Vagina (tissue), 2 donors: ENCODE measurements around the gene FAM120AOS. TPM values are rescaled to one million over a fixed set of nuclear protein-coding genes. Genes with fewer than 3 reads are reported as not detected.
"Not testable (repeated sequence)": the region's sequence is repeated elsewhere in the genome, so short reads cannot be mapped to it uniquely, and the experiment has no call there.

Experiments used
- DNase-seq, 2 donors: peaks; one replicate each; pipeline ENCODE4 v3.0.0-alpha.2; 2017; ENCODE audit errors: extremely low spot score in 2 of 2
- H3K27ac ChIP-seq: fragments of 200-600 bp; sonication (generic); one replicate; pipeline ENCODE4 v1.5.1; 2019
- H3K27me3 ChIP-seq: fragments of 200-600 bp; sonication (generic); one replicate; pipeline ENCODE4 v1.5.1; 2019
- H3K36me3 ChIP-seq, 2 donors: fragments of 200-600 bp; sonication (generic); one replicate each; pipeline ENCODE4 v1.5.1; 2017 to 2019
- H3K4me1 ChIP-seq: fragments of 200-600 bp; sonication (generic); one replicate; pipeline ENCODE4 v1.5.1; 2019
- H3K4me3 ChIP-seq, 2 donors: fragments of 200-600 bp; sonication (generic); 1 replicate in 1 of 2; 2 replicates in 1 of 2; pipeline ENCODE4 v1.5.1; 2016 to 2019
- H3K9me3 ChIP-seq: fragments of 200-600 bp; sonication (generic); one replicate; pipeline ENCODE4 v1.5.1; 2019
- CTCF ChIP-seq, 3 experiments: fragments of 450-650 bp in 2 of 3; fragments of 200-600 bp in 1 of 3; sonication (generic) in 1 of 3; IDR thresholded peaks; one replicate each; pipeline ENCODE4 v1.5.1; 2017 to 2019; ENCODE audit warnings: antibody characterized with exemption in 3 of 3, mild to moderate bottlenecking in 2 of 3, moderate library complexity in 2 of 3
- POLR2A ChIP-seq, 2 donors: fragments of 450-650 bp; IDR thresholded peaks; one replicate each; pipeline ENCODE4 v1.6.1; 2017; ENCODE audit warnings: antibody characterized with exemption in 2 of 2, mild to moderate bottlenecking in 2 of 2, moderate library complexity in 2 of 2
- POLR2AphosphoS5 ChIP-seq, 2 donors: sonication (generic); formaldehyde crosslinking; IDR thresholded peaks; one replicate each; pipeline ENCODE4 v1.9.0; 2017; ENCODE audit warnings: antibody characterized with exemption in 2 of 2, mild to moderate bottlenecking in 2 of 2, low read depth in 1 of 2; ENCODE audit not compliant: insufficient read depth in 1 of 2
- intact Hi-C: fragments of 100-400 bp; cut with DNase I; formaldehyde crosslinking; loops from one replicate; pipeline ENCODE4 v1.15.1; 2023
- total RNA-seq: library from RNA; depleted of rRNA; stranded (reverse); fragments of >200 nt; gene quantifications from one replicate; pipeline ENCODE4 v1.2.3, GENCODE V29; 2016

The FAM120AOS gene
- total RNA-seq, 1 donor from 2014 or later = 41.5 TPM

DNA sequence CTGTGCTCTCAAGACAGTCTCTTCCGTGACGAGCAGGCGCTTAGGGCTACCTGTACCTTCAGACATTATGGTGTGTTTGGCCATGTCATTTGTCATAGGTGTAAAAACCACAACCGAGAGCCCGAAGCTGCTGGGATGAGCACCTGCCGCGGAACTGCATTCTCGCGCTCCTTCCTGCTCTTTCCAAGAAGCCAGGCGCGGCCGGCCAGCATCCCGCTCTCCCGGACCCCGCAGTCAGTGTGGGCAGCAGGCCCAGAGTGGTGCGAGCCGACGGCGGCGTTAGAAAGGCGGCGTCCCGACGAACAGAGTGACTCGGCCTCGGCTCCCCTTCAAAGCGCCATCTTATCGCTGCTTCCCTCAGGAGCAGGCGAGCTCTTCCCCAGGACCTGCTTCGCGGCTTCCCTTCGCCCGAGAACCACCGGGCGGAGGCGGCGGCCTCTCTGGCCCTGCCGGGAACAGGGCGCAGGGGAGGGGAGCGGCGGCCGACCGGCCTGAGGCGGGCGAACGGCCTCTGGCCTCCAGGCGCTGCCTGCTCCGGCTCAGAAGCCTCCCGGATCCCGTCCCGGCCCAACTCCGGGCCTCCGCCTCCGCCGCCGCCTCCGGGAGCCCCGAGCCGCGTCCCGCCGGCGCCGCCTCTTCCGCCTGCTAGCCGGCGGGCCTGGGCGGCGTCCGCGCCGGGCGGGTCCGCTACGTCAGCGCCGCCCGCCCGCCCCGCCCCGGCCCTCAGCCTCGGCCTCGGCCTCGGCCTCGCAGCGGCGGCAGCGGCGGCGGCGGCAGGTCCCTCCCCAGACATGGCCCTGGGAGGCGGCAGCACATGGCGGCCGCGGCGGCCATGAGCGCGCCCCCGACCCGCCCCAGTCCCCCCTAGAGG is 2.2 kb downstream of the FAM120AOS start, which contains the start of gene FAM120A:
TSS of gene FAM120A (plus strand) at position 741 of the 871 bp plus-strand sequence. CDS start 231 bp downstream, outside the sequence.
- peaks cover 0 to 24% of the 10 kb centered on the region in 2 donors for H3K36me3 ChIP-seq
- peak in 1 of 2 donors; percentile 92 for TF ChIP-seq POLR2A (IDR thresholded peaks at IDR 0.05)
- peak in 1 of 3 experiments; percentile 11 for TF ChIP-seq CTCF (IDR thresholded peaks at IDR 0.05)
- TF ChIP-seq POLR2AphosphoS5 (IDR thresholded peaks at IDR 0.05; ENCODE audit: insufficient read depth in 1 of 2, low read depth in 1 of 2) = peak in 1 of 2 donors; percentile 83
- H3K27ac ChIP-seq = peak within 1 kb of the TSS; percentile 95
- H3K4me1 ChIP-seq = peaks cover 49% of the 10 kb centered on the region
- H3K4me3 ChIP-seq = peak within 1 kb of the TSS; percentile 81 to 97
- no peak for DNase-seq
- no peaks in the 10 kb centered on the region for H3K27me3 ChIP-seq
- intact Hi-C loops = loop anchor here (5.0 kb wide), 1 partner anchor 126 kb away; the partner anchor contains the start of gene PHF2
- H3K9me3 ChIP-seq = no peaks in the 10 kb centered on the region

DNA sequence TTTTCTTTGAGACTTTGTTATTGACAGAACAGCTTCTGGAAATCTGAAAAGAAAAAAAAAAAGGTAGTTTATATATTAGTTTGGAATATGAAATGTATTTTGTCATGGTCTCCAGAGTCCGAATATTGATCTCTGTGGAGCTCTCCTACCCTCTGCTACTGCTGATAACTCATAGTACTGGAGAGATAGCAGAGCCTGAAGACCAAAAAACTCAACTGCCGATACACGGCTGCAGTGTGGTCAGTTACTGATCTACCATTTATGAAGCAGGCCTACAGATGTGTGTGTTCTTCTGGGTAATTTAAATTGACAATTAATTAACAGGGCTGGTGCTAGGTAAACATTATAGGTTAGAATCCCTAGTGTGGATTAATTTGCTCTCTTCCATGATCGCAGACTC is 5.7 kb downstream of the FAM120AOS start:
- intact Hi-C loops = no loop called here
- Histone ChIP-seq H3K4me3 (no peak overlapping the region), H3K27ac (no peak overlapping the region), H3K27me3 (no peaks in the 10 kb centered on the region), H3K36me3 (peaks cover 0 to 24% of the 10 kb centered on the region in 2 donors), H3K4me1 (peaks cover 24% of the 10 kb centered on the region), H3K9me3 (no peaks in the 10 kb centered on the region)
- DNase-seq = no peak
- TF ChIP-seq POLR2A (IDR thresholded peaks at IDR 0.05) (no peak), POLR2AphosphoS5 (IDR thresholded peaks at IDR 0.05; ENCODE audit: insufficient read depth in 1 of 2, low read depth in 1 of 2) (no peak), CTCF (IDR thresholded peaks at IDR 0.05) (no peak)

DNA sequence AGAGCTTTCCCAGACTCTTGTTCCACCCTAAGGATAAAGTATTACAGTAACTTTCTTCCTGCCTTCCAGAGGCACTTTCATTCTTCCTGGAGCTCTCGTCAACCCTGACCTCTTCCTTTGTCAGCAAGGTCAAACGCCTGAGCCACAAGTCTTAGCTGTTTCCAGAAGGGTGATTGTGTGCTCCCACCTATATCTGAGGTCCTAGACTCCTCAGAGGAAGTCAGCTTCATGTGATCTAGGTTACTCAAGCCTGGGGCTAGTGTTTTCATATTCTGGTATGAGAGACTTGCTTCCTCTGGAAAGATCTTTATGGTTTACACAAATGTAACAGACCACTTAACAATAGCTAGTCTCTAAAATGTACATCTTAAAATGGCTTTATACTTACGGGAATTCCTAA is 7.3 kb downstream of the FAM120AOS start:
- intact Hi-C loops = no loop called here
- no peak for DNase-seq
- H3K36me3 ChIP-seq = peaks cover 0 to 24% of the 10 kb centered on the region in 2 donors
- no peaks in the 10 kb centered on the region for H3K9me3 ChIP-seq
- H3K27me3 ChIP-seq = no peaks in the 10 kb centered on the region
- peaks cover 24% of the 10 kb centered on the region for H3K4me1 ChIP-seq
- H3K27ac ChIP-seq = no peak overlapping the region
- TF ChIP-seq POLR2A (IDR thresholded peaks at IDR 0.05) (no peak), CTCF (IDR thresholded peaks at IDR 0.05) (no peak), POLR2AphosphoS5 (IDR thresholded peaks at IDR 0.05; ENCODE audit: insufficient read depth in 1 of 2, low read depth in 1 of 2) (no peak)
- no peak overlapping the region for H3K4me3 ChIP-seq

GRCh38 chr9:93440896-93441580 is 12.3 kb downstream of the FAM120AOS start:
- no peak for DNase-seq
- H3K27ac ChIP-seq = no peak overlapping the region
- H3K9me3 ChIP-seq = no peaks in the 10 kb centered on the region
- intact Hi-C loops = no loop called here
- no peak for TF ChIP-seq CTCF (IDR thresholded peaks at IDR 0.05)
- no peak for TF ChIP-seq POLR2AphosphoS5 (IDR thresholded peaks at IDR 0.05; ENCODE audit: insufficient read depth in 1 of 2, low read depth in 1 of 2)
- TF ChIP-seq POLR2A (IDR thresholded peaks at IDR 0.05) = no peak
- no peaks in the 10 kb centered on the region for H3K4me1 ChIP-seq
- no peaks in the 10 kb centered on the region for H3K27me3 ChIP-seq
- no peaks in the 10 kb centered on the region for H3K36me3 ChIP-seq
- no peak overlapping the region for H3K4me3 ChIP-seq

- H3K27ac ChIP-seq, H3K36me3 ChIP-seq, intact Hi-C loops, H3K9me3 ChIP-seq, H3K4me3 ChIP-seq, DNase-seq, H3K27me3 ChIP-seq, H3K4me1 ChIP-seq: not testable (repeated sequence)
These were observed 14.1 kb downstream of the FAM120AOS start for GRCh38 chr9:93439301-93439700.
